ENCODE results near the gene BMP5. TPM values are rescaled to one million over a fixed set of nuclear protein-coding genes. Genes with fewer than 3 reads are reported as not detected.

Gene BMP5
- total and polyA plus RNA-seq, 10 of the 15 experiments (the other 5 are each of a cell fraction or from before 2014, with no cell fraction given) = not detected

- TF ChIP-seq BHLHE40 (IDR thresholded peaks at IDR 0.05; ENCODE audit: borderline replicate concordance in 1 of 2, low read depth in 2 of 2, low read length in 1 of 2) = peak; percentile 27 to 53; a peak in 3 of 4 replicates
- TF ChIP-seq YY1 (IDR thresholded peaks at IDR 0.05; ENCODE audit: low read depth, low read length) = no peak
- TF ChIP-seq BCL3 (IDR thresholded peaks at IDR 0.05; ENCODE audit: borderline replicate concordance, insufficient read depth, low read depth, low read length, poor library complexity, severe bottlenecking) = peak; percentile 95
- TF ChIP-seq ZNF207 (IDR thresholded peaks at IDR 0.05; ENCODE audit: borderline replicate concordance) = no peak
- TF ChIP-seq ATF7 (IDR thresholded peaks at IDR 0.05; ENCODE audit: low read depth) = peak; percentile 90
- TF ChIP-seq NRF1 (conservative IDR thresholded peaks at IDR 0.05; ENCODE audit: low read depth, low read length) = no peak
- TF ChIP-seq NR2C2 (IDR thresholded peaks at IDR 0.05; ENCODE audit: borderline replicate concordance, control insufficient read depth, insufficient read length, low read depth) = no peak
- TF ChIP-seq SUPT20H (IDR thresholded peaks at IDR 0.05; ENCODE audit: borderline replicate concordance, control insufficient read depth, low read depth, low read length) = no peak
- TF ChIP-seq EGR1 (IDR thresholded peaks at IDR 0.05; ENCODE audit: borderline replicate concordance in 1 of 2, low read depth in 2 of 2, low read length in 2 of 2) = no peak
- no peak for TF ChIP-seq HDGF (IDR thresholded peaks at IDR 0.05)
- TF ChIP-seq ZNF592 (IDR thresholded peaks at IDR 0.05) = peak; percentile 41; the same call in 1 of the 2 replicates
- TF ChIP-seq E2F4 (IDR thresholded peaks at IDR 0.05; ENCODE audit: low read depth, low read length) = no peak
- TF ChIP-seq ZBTB40 (IDR thresholded peaks at IDR 0.05; ENCODE audit: borderline replicate concordance) = no peak
- peak; percentile 42 for TF ChIP-seq SP1 (IDR thresholded peaks at IDR 0.05; ENCODE audit: low read depth, low read length)
- no peak for TF ChIP-seq POLR2AphosphoS5 (IDR thresholded peaks at IDR 0.05; ENCODE audit: low read length)
- no peak for TF ChIP-seq POLR2A (IDR thresholded peaks at IDR 0.05; ENCODE audit: low read depth, low read length)
- no peak for TF ChIP-seq SREBF1 (IDR thresholded peaks at IDR 0.05; ENCODE audit: low read length)
Measured at GRCh38 chr6:55868771-55869479, 6.5 kb downstream of the BMP5 start (continued).

Measured in GM12878 (cell line).